H1 (cell line): ENCODE measurements around the gene BSN. TPM values are rescaled to one million over a fixed set of nuclear protein-coding genes. Genes with fewer than 3 reads are reported as not detected.

ENCODE experiments used
- CTCF ChIA-PET: fragments of 300-600 bp; sonication (Branson Sonifier 250); formaldehyde crosslinking; loops from one replicate; lab custom pipeline; 2021; ENCODE audit not compliant: partially characterized antibody; lab: Charles Lee
- POLR2A ChIA-PET: fragments of 300-600 bp; sonication (Branson Sonifier 250); formaldehyde crosslinking; loops from one replicate; lab custom pipeline; 2021; ENCODE audit warnings: inconsistent platforms; ENCODE audit not compliant: partially characterized antibody; lab: Charles Lee
- DNase-seq, 2 experiments: peaks; one replicate each; pipeline versions ENCODE4 v3.0.0 to v3.0.0-alpha.2; 2010 to 2022; ENCODE audit warnings: low spot score in 2 of 2, low read depth in 1 of 2, mixed read lengths in 1 of 2
- FAIRE-seq: peaks from 2 replicates; lab custom pipeline; 2011; peaks lifted over from hg19 to GRCh38; lab: Jason Lieb, UNC
- H2AFZ ChIP-seq: 2 replicates; pipeline ENCODE4 v1.8.1; 2012; ENCODE audit warnings: low read length, inconsistent platforms
- H2AK5ac ChIP-seq: 2 replicates; pipeline ENCODE4 v1.6.1; 2013; ENCODE audit warnings: low read depth, low read length
- H2BK120ac ChIP-seq: replicated peaks from 2 replicates; pipeline ENCODE3; 2013; ENCODE audit warnings: low read depth, low read length, inconsistent platforms
- H2BK12ac ChIP-seq: 2 replicates; pipeline ENCODE4 v1.6.1; 2013; ENCODE audit warnings: low read depth, low read length
- H2BK15ac ChIP-seq: 2 replicates; pipeline ENCODE4 v1.6.1; 2013; ENCODE audit warnings: low read length
- H2BK20ac ChIP-seq: 2 replicates; pipeline ENCODE4 v1.6.1; 2013; ENCODE audit warnings: low read length
- H2BK5ac ChIP-seq: 2 replicates; pipeline ENCODE4 v1.6.1; 2013; ENCODE audit warnings: low read depth, low read length
- H3K14ac ChIP-seq: 2 replicates; pipeline ENCODE4 v1.6.1; 2013; ENCODE audit warnings: inconsistent platforms; ENCODE audit not compliant: insufficient read length
- H3K18ac ChIP-seq: 2 replicates; pipeline ENCODE4 v1.6.1; 2013; ENCODE audit warnings: low read length; ENCODE audit errors: extremely low read depth
- H3K23ac ChIP-seq: 2 replicates; pipeline ENCODE4 v1.6.1; 2013; ENCODE audit warnings: inconsistent platforms; ENCODE audit not compliant: insufficient read length
- H3K23me2 ChIP-seq: 2 replicates; pipeline ENCODE4 v1.6.1; 2013; ENCODE audit warnings: low read depth, low read length
- H3K27ac ChIP-seq: 2 replicates; pipeline ENCODE4 v1.6.1; 2011; ENCODE audit warnings: low read depth, low read length, inconsistent platforms
- H3K27me3 ChIP-seq, 4 experiments: replicated peaks in 1 of 4; 1 replicate in 1 of 4; 2 replicates in 3 of 4; pipeline versions ENCODE4 v1.6.1 to v1.8.1; 2011 to 2013; ENCODE audit warnings: low read length in 3 of 4, mild to moderate bottlenecking in 3 of 4, inconsistent platforms in 2 of 4, mixed read lengths in 2 of 4, moderate library complexity in 1 of 4; ENCODE audit not compliant: control insufficient read depth in 3 of 4, insufficient read depth in 3 of 4; ENCODE audit errors: extremely low read depth in 1 of 4
- H3K36me3 ChIP-seq, 4 experiments: 2 replicates each; pipeline versions ENCODE4 v1.6.1 to v1.8.1; 2011 to 2013; ENCODE audit warnings: mild to moderate bottlenecking in 4 of 4, low read length in 3 of 4, moderate library complexity in 2 of 4, control low read depth in 1 of 4, inconsistent platforms in 1 of 4; ENCODE audit not compliant: insufficient read depth in 4 of 4, control insufficient read depth in 2 of 4
- H3K4ac ChIP-seq: replicated peaks from 2 replicates; pipeline ENCODE3; 2013; ENCODE audit warnings: low read length, low read depth, mixed read lengths, inconsistent platforms; ENCODE audit not compliant: insufficient read length
- H3K4me1 ChIP-seq, 4 experiments: replicated peaks in 1 of 4; 1 replicate in 1 of 4; 2 replicates in 3 of 4; pipeline versions ENCODE4 v1.6.1 to v1.8.1; 2011 to 2013; ENCODE audit warnings: low read length in 3 of 4, inconsistent platforms in 2 of 4, mixed read lengths in 1 of 4; ENCODE audit not compliant: insufficient read depth in 4 of 4, control insufficient read depth in 3 of 4
- H3K4me2 ChIP-seq, 2 experiments: 2 replicates each; pipeline versions ENCODE4 v1.6.1 to v1.8.1; 2011 to 2013; ENCODE audit warnings: low read depth in 2 of 2, low read length in 2 of 2, control low read depth in 1 of 2, inconsistent platforms in 1 of 2, mild to moderate bottlenecking in 1 of 2; ENCODE audit not compliant: insufficient read depth in 1 of 2
- H3K4me3 ChIP-seq, 4 experiments: fragments of 200-600, 300-600 bp in 1 of 4; sonication (generic), shearing (Covaris generic), sonication (Bioruptor Twin) in 1 of 4; 2 replicates each; pipeline versions ENCODE4 v1.5.1 to v1.8.1; 2011 to 2016; ENCODE audit warnings: low read length in 4 of 4, low read depth in 3 of 4, control low read depth in 2 of 4, inconsistent platforms in 2 of 4, mild to moderate bottlenecking in 2 of 4, mixed read lengths in 1 of 4, moderate library complexity in 1 of 4; ENCODE audit not compliant: insufficient read depth in 2 of 4; ENCODE audit errors: extremely low read depth in 1 of 4
- H3K56ac ChIP-seq: replicated peaks from 2 replicates; pipeline ENCODE3; 2013; ENCODE audit warnings: low read depth, mild to moderate bottlenecking, mixed read lengths, low read length, inconsistent platforms; ENCODE audit not compliant: insufficient read length
- H3K79me1 ChIP-seq: 2 replicates; pipeline ENCODE4 v1.6.1; 2013; ENCODE audit warnings: low read depth, low read length, control low read depth
- H3K79me2 ChIP-seq, 2 experiments: 2 replicates each; pipeline versions ENCODE4 v1.6.1 to v1.8.1; 2012 to 2013; ENCODE audit warnings: low read length in 2 of 2, mild to moderate bottlenecking in 2 of 2, inconsistent platforms in 1 of 2; ENCODE audit not compliant: insufficient read depth in 2 of 2, control insufficient read depth in 1 of 2
- H3K9ac ChIP-seq, 4 experiments: replicated peaks in 1 of 4; 1 replicate in 1 of 4; 2 replicates in 3 of 4; pipeline versions ENCODE4 v1.6.1 to v1.8.1; 2011 to 2013; ENCODE audit warnings: low read depth in 3 of 4, low read length in 3 of 4, control low read depth in 2 of 4, mild to moderate bottlenecking in 2 of 4, moderate library complexity in 2 of 4, inconsistent platforms in 1 of 4; ENCODE audit errors: extremely low read depth in 1 of 4
- H3K9me3 ChIP-seq, 2 experiments: 2 replicates each; pipeline versions ENCODE4 v1.6.1 to v1.8.1; 2012 to 2013; ENCODE audit warnings: mild to moderate bottlenecking in 2 of 2, moderate library complexity in 2 of 2, control low read depth in 1 of 2, inconsistent platforms in 1 of 2, low read depth in 1 of 2, low read length in 1 of 2, mixed read lengths in 1 of 2; ENCODE audit not compliant: insufficient read depth in 2 of 2
- H4K20me1 ChIP-seq, 2 experiments: replicated peaks in 1 of 2; 2 replicates each; pipeline versions ENCODE3 to v1.8.1; 2011 to 2013; ENCODE audit warnings: inconsistent platforms in 2 of 2, low read length in 2 of 2, mild to moderate bottlenecking in 1 of 2; ENCODE audit not compliant: insufficient read depth in 2 of 2, control insufficient read depth in 1 of 2
- H4K5ac ChIP-seq: 2 replicates; pipeline ENCODE4 v1.6.1; 2013; ENCODE audit warnings: low read length, low read depth, mixed read lengths, inconsistent platforms; ENCODE audit not compliant: insufficient read length
- H4K8ac ChIP-seq: 2 replicates; pipeline ENCODE4 v1.8.0; 2013; ENCODE audit warnings: mild to moderate bottlenecking, moderate library complexity, low read length, inconsistent platforms; ENCODE audit not compliant: insufficient read depth; ENCODE audit errors: extremely low read depth
- H4K91ac ChIP-seq: replicated peaks from 2 replicates; pipeline ENCODE3; 2013; ENCODE audit warnings: low read length, mixed read lengths, inconsistent platforms; ENCODE audit not compliant: insufficient read length
- CTCF ChIP-seq, 3 experiments: IDR thresholded peaks; 1 replicate in 2 of 3; 2 replicates in 1 of 3; pipeline versions ENCODE4 v1.5.1 to v1.6.1; 2011; ENCODE audit warnings: low read length in 3 of 3, mild to moderate bottlenecking in 3 of 3, inconsistent platforms in 2 of 3, low read depth in 1 of 3, moderate library complexity in 1 of 3; ENCODE audit not compliant: insufficient read depth in 1 of 3; ENCODE audit errors: control extremely low read depth in 1 of 3
- JUN ChIP-seq: IDR thresholded peaks from 2 replicates; pipeline ENCODE4 v1.6.1; 2011; ENCODE audit warnings: low read depth, mild to moderate bottlenecking, improper control_type of control experiment, low read length
- RAD21 ChIP-seq, 2 experiments: IDR thresholded peaks in 1 of 2; conservative IDR thresholded peaks in 1 of 2; 2 replicates each; pipeline ENCODE4 v1.6.1; 2011; ENCODE audit warnings: low read depth in 2 of 2, low read length in 2 of 2, improper control_type of control experiment in 1 of 2, inconsistent platforms in 1 of 2, mild to moderate bottlenecking in 1 of 2, moderate library complexity in 1 of 2
- RFX5 ChIP-seq: IDR thresholded peaks from 2 replicates; pipeline ENCODE4 v1.6.1; 2011; ENCODE audit warnings: low read depth, low read length, improper control_type of control experiment, borderline replicate concordance
- RXRA ChIP-seq: IDR thresholded peaks from 2 replicates; pipeline ENCODE4 v1.6.1; 2011; ENCODE audit warnings: low read depth, mild to moderate bottlenecking, low read length, moderate library complexity; ENCODE audit not compliant: insufficient read depth
- SRF ChIP-seq: IDR thresholded peaks from 2 replicates; pipeline ENCODE4 v1.6.1; 2011; ENCODE audit warnings: mild to moderate bottlenecking, low read depth, low read length, moderate library complexity
- TEAD4 ChIP-seq: IDR thresholded peaks from 2 replicates; pipeline ENCODE4 v1.6.1; 2012; ENCODE audit warnings: low read depth, low read length, inconsistent platforms, mixed read lengths
- ZNF274 ChIP-seq: IDR thresholded peaks from 2 replicates; pipeline ENCODE4 v1.7.0; 2012; ENCODE audit warnings: low read length, borderline replicate concordance; ENCODE audit errors: extremely low read depth
- WGBS, 2 experiments: shearing (Covaris generic) in 1 of 2; methylation state at CpG; one replicate each; pipeline versions ENCODE4 v1.1.6 to v1.1.7; 2013 to 2015; ENCODE audit warnings: low lambda C conversion rate in 2 of 2, mixed read lengths in 2 of 2, inconsistent platforms in 1 of 2, low coverage in 1 of 2, missing lambda C conversion rate in 1 of 2; ENCODE audit not compliant: insufficient replicate concordance in 2 of 2, insufficient coverage in 1 of 2, insufficient read length in 1 of 2; ENCODE audit errors: extremely low coverage in 1 of 2, missing lambda C conversion rate in 1 of 2; 5-methylcytosine and 5-hydroxymethylcytosine counted together
- polyA plus RNA-seq, 7 experiments: library from polyadenylated mRNA; depleted of rRNA in 3 of 7; stranded (reverse) in 5 of 7; unstranded in 2 of 7; fragments of >200 nt in 5 of 7; fragments of 200-250 nt in 2 of 7; gene quantifications; 1 replicate in 5 of 7; 2 replicates in 1 of 7; 4 replicates in 1 of 7; pipeline versions ENCODE4 v1.2.1 to v1.2.3, GENCODE V29; 2011 to 2013; ENCODE audit warnings: missing spikeins in 2 of 7, mixed read lengths in 2 of 7
- total RNA-seq: library from RNA; stranded (reverse); fragmentation: NEBNext Ultra II Directional; extraction: Animal tissue kit (Norgen Biotek cat#: 25700); gene quantifications from 2 replicates; pipeline ENCODE4 v1.2.1, GENCODE V29; 2021

Gene BSN
- total and polyA plus RNA-seq, 2 of the 8 experiments (the other 6 are each of a cell fraction or from before 2014, with no cell fraction given) = 0.60 to 3.0 TPM

DNA sequence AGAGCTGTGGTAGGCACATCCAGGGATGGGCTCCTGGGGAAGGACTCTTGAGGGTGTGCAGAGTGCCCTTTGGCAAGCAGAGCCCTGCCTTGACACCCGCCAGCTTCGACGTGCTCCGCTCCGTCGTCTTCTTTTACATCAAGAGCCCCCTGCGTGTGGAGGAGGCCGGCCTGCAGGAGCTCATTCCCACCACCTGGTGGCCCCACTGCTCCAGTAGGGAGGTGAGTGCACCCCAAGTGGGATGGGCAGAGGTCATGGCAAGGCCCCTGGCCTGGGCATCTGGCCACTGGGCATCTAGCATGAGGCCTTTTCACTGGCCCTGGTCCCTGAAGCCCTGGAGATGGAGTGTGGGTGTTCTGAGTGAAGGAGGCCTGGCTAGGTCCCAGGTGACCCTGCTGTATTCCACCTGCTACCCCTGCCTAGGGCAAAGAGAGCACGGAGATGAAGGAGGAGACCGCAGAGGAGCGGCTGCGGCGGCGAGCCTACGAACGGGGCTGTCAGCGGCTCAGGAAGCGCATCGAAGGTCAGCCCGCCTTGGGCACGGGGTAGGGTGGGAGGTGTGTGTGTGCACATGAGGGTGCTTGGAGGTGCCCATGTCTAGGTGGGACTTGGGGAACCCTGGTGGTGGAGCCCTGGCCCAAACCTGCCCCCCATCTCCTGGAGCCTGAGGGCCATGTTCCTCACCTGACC, 147.3 kb downstream of the BSN start:
- H3K23me2 ChIP-seq = no peaks in the 10 kb centered on the region
- H3K27me3 ChIP-seq = no peaks in the 10 kb centered on the region
- no peak overlapping the region for H2AFZ ChIP-seq
- H4K91ac ChIP-seq = no peak overlapping the region
- H3K4me1 ChIP-seq = peaks cover 0 to 9% (median 5%) of the 10 kb centered on the region in 4 experiments; a peak in 5 of 7 replicates
- no peaks in the 10 kb centered on the region for H3K79me2 ChIP-seq
- H3K23ac ChIP-seq = no peak overlapping the region
- H3K4me2 ChIP-seq = no peak overlapping the region; a peak in 1 of 4 replicates
- H4K8ac ChIP-seq = no peak overlapping the region
- peaks cover 4 to 5% (median 5%) of the 10 kb centered on the region in 4 experiments; a peak in 5 of 8 replicates for H3K36me3 ChIP-seq
- H2BK12ac ChIP-seq = peak overlapping the region; percentile 75; the same call in 1 of the 2 replicates
- no peak overlapping the region; the same call in 1 of the 2 replicates for H3K18ac ChIP-seq
- H3K56ac ChIP-seq = no peak overlapping the region
- H2BK20ac ChIP-seq = no peak overlapping the region
- POLR2A ChIA-PET = interaction anchor here (0.6 to 5.7 kb wide), 12 partner anchors 10 to 272 kb away, joined by 3 to 57 read pairs (median 3); partner anchors contain the start of genes AMIGO3, NICN1 and RBM6
- no peak overlapping the region for H3K27ac ChIP-seq
- no peak overlapping the region for H3K4ac ChIP-seq
- no peak for FAIRE-seq
- no peak overlapping the region for H4K5ac ChIP-seq
- H2BK120ac ChIP-seq = no peak overlapping the region
- no peaks in the 10 kb centered on the region for H3K9me3 ChIP-seq
- 87% methylated on average over 21 of the region's 21 CpGs; no CpG with 5 or more reads in 1 of the 2 experiments for WGBS, 2 experiments
- H3K9ac ChIP-seq = 0 out of 7 replicates have a peak overlapping the region, but pooled peaks of 1 of the 4 experiments have one; percentile 2
- peaks cover 8 to 15% of the 10 kb centered on the region in 2 experiments for H4K20me1 ChIP-seq
- no peaks in the 10 kb centered on the region for H3K79me1 ChIP-seq
- peak in 1 of 2 experiments; percentile 86 for DNase-seq
- peak overlapping the region; percentile 35 for H2BK5ac ChIP-seq
- no peak overlapping the region for H3K4me3 ChIP-seq
- H2AK5ac ChIP-seq = no peak overlapping the region
- 0 out of 2 replicates have a peak overlapping the region, but pooled peaks have one; percentile 1 for H2BK15ac ChIP-seq
- no peak overlapping the region for H3K14ac ChIP-seq
- CTCF ChIA-PET = interaction anchor here (0.5 to 9.7 kb wide), 65 partner anchors 10 to 563 kb away, joined by 3 to 127 read pairs (median 4); partner anchors contain the start of genes AMIGO3, INKA1, MST1 and MST1R
- TF ChIP-seq JUN (no peak), ZNF274 (no peak), RAD21 (IDR thresholded peaks at IDR 0.05 in 1 of 2, conservative IDR thresholded peaks at IDR 0.05 in 1 of 2; ENCODE audit: low read depth in 2 of 2, low read length in 2 of 2) (peak; percentile 42 to 62), SRF (no peak), CTCF (IDR thresholded peaks at IDR 0.05; ENCODE audit: control extremely low read depth in 1 of 3, insufficient read depth in 1 of 3, low read depth in 1 of 3, low read length in 3 of 3) (peak in 2 of 3 experiments; percentile 82 to 83; a peak in 3 of 4 replicates), TEAD4 (peak; percentile 89), RFX5 (no peak), RXRA (0 out of 2 replicates have a peak, but pooled peaks have one; percentile 47)
